ENCODE results near the gene PDIK1L. TPM values are rescaled to one million over a fixed set of nuclear protein-coding genes. Genes with fewer than 3 reads are reported as not detected.

The PDIK1L gene
- total RNA-seq, 2 donors from 2014 or later: 10.5 TPM

- Histone ChIP-seq H3K36me3 (no peaks in the 10 kb centered on the region), H3K9me3 (no peaks in the 10 kb centered on the region), H3K4me3 (no peak overlapping the region), H3K4me1 (replicated peaks) (no peaks in the 10 kb centered on the region), H3K27me3 (replicated peaks; ENCODE audit: insufficient read depth) (no peaks in the 10 kb centered on the region), H3K27ac (peak overlapping the region in 1 of 2 donors; percentile 10)
- TF ChIP-seq POLR2AphosphoS5 (IDR thresholded peaks at IDR 0.05): no peak
- TF ChIP-seq CTCF (IDR thresholded peaks at IDR 0.05): no peak
- TF ChIP-seq POLR2A (IDR thresholded peaks at IDR 0.05): no peak
- intact Hi-C loops (cut with DNase I): no loop called here
- no peak for DNase-seq (ENCODE audit: low spot score)
- WGBS: 42% methylated on average over 13 of the region's 13 CpGs
Measured at GRCh38 chr1:26127235-26128163, 15.9 kb downstream of the PDIK1L start.

- DNase-seq (ENCODE audit: low spot score): no peak
- Histone ChIP-seq H3K27me3 (replicated peaks; ENCODE audit: insufficient read depth) (no peaks in the 10 kb centered on the region), H3K4me3 (no peak overlapping the region), H3K4me1 (replicated peaks) (no peaks in the 10 kb centered on the region), H3K27ac (no peak overlapping the region), H3K9me3 (no peaks in the 10 kb centered on the region), H3K36me3 (no peaks in the 10 kb centered on the region)
- intact Hi-C loops (cut with DNase I): no loop called here
- TF ChIP-seq POLR2AphosphoS5 (IDR thresholded peaks at IDR 0.05) (no peak), CTCF (IDR thresholded peaks at IDR 0.05) (no peak), POLR2A (IDR thresholded peaks at IDR 0.05) (no peak)
- WGBS: 95% methylated on average over 4 of the region's 4 CpGs
Measured at GRCh38 chr1:26129778-26130177, 18.2 kb downstream of the PDIK1L start.

GRCh38 chr1:26130695-26131094 is 19.1 kb downstream of the PDIK1L start:
- TF ChIP-seq POLR2AphosphoS5 (IDR thresholded peaks at IDR 0.05): no peak
- TF ChIP-seq POLR2A (IDR thresholded peaks at IDR 0.05): no peak
- no peak for TF ChIP-seq CTCF (IDR thresholded peaks at IDR 0.05)
- no peaks in the 10 kb centered on the region for H3K27me3 ChIP-seq (replicated peaks; ENCODE audit: insufficient read depth)
- H3K4me3 ChIP-seq: no peak overlapping the region
- no peak for DNase-seq (ENCODE audit: low spot score)
- H3K4me1 ChIP-seq (replicated peaks): no peaks in the 10 kb centered on the region
- no peaks in the 10 kb centered on the region for H3K36me3 ChIP-seq
- intact Hi-C loops (cut with DNase I): no loop called here
- WGBS: 58% methylated on average over 1 of the region's 1 CpG
- H3K9me3 ChIP-seq: no peaks in the 10 kb centered on the region
- no peak overlapping the region for H3K27ac ChIP-seq

- intact Hi-C loops (cut with DNase I): no loop called here
Measured at GRCh38 chr1:26132128-26132833, 20.7 kb downstream of the PDIK1L start.

More at GRCh38 chr1:26132128-26132833, 20.7 kb downstream of the PDIK1L start:
- H3K27ac ChIP-seq: no peak overlapping the region
- 70% methylated on average over 5 of the region's 5 CpGs for WGBS
- no peaks in the 10 kb centered on the region for H3K9me3 ChIP-seq
- no peaks in the 10 kb centered on the region for H3K27me3 ChIP-seq (replicated peaks; ENCODE audit: insufficient read depth)
- H3K4me3 ChIP-seq: no peak overlapping the region
- H3K36me3 ChIP-seq: no peaks in the 10 kb centered on the region
- H3K4me1 ChIP-seq (replicated peaks): no peaks in the 10 kb centered on the region
- TF ChIP-seq CTCF (IDR thresholded peaks at IDR 0.05) (no peak), POLR2A (IDR thresholded peaks at IDR 0.05) (no peak), POLR2AphosphoS5 (IDR thresholded peaks at IDR 0.05) (no peak)
- no peak for DNase-seq (ENCODE audit: low spot score)
